GM21515 (cell line): ENCODE data around the gene TECPR2.

Experiments
- ATAC-seq: cut with Tn5 transposase; IDR thresholded peaks from one replicate; pipeline ENCODE4 v1.9.1; 2021; ENCODE audit not compliant: unreplicated experiment

The TECPR2 gene

DNA sequence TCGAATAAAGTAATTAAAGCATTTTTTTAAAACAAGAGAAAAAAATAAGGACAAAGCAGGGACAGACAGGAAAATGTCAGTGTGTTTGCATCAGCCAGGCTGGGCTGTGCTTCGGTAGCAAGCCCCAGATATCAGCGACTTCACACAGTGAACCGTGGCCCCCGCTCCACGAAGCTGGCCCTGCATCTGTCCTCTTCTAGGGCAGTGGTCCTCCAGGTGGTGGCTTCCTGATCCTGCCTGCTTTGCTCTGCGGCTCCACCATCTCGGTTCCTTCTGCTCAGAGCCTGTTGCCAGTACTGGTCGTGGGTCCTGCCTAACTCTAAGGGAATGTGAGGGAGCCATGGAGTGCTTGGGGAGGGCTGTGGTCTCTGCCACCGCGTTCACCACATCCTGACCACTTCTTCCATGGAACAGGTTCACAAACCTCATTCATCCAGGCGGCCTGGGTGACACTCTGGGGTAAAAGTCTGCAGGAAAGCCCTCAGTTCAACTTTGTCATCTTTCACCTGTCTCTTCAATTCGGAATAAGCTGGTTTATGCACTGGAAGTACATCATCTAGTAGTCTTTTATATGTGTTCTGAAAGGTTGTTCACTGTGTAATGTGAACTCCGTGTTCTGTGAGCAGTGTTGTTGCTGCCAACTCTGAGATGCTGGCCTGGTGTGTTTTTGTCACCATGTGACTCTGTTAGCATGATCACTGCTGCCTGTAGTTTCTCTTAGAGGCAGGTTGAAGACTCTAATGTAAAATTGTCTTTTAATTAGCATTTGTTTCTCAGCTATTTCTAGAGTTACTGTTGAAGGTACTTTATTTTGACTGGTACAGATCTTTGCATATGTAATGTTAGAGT lies 99.0 kb downstream of the TECPR2 start:
- no peak for ATAC-seq

GRCh38 chr14:102462391-102462790 lies 99.7 kb downstream of the TECPR2 start:
- no peak for ATAC-seq

- no peak for ATAC-seq
These were observed 101.3 kb downstream of the TECPR2 start for GRCh38 chr14:102464006-102464405.

DNA sequence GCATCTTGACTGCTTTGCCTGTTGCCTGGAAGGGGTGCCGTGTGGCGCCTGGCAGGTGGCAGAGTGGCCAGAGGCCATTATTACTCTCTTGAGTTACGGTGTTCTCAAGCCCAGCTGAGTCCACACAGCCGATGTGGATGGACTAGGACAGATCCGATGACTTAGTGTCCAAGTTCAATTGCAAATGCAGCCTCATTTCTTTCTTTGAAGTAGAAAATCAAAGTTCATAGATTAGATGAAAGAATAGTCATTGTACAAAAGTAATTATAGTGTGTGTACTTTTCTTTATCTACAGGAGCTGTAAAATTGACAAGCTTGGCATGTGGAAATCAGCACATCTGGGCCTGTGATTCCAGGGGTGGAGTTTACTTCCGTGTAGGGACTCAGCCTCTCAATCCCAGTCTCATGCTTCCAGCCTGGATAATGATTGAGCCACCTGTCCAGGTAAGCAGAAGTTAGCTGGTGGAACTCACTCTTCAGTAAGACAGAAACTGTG lies 102.2 kb downstream of the TECPR2 start:
- no peak for ATAC-seq

DNA sequence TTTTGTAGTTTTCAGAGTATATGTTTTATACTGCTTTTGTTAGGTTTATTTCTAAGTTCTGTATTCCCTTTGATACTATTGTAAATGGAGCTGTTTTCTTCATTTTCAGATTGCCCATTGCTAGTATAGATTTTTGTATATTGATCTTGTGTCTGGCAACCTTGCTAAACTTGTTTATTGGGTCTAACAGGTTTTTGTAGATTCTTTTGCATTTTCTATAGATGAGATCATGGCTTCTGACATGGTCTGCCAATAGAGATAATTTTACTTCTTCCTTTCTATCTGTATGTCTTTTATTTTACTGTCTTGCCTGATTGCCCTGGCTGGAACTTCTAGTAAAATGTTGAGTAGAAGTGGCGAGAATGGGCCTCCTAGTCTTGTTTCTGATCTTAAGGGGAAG lies 106.5 kb downstream of the TECPR2 start:
- no peak for ATAC-seq

DNA sequence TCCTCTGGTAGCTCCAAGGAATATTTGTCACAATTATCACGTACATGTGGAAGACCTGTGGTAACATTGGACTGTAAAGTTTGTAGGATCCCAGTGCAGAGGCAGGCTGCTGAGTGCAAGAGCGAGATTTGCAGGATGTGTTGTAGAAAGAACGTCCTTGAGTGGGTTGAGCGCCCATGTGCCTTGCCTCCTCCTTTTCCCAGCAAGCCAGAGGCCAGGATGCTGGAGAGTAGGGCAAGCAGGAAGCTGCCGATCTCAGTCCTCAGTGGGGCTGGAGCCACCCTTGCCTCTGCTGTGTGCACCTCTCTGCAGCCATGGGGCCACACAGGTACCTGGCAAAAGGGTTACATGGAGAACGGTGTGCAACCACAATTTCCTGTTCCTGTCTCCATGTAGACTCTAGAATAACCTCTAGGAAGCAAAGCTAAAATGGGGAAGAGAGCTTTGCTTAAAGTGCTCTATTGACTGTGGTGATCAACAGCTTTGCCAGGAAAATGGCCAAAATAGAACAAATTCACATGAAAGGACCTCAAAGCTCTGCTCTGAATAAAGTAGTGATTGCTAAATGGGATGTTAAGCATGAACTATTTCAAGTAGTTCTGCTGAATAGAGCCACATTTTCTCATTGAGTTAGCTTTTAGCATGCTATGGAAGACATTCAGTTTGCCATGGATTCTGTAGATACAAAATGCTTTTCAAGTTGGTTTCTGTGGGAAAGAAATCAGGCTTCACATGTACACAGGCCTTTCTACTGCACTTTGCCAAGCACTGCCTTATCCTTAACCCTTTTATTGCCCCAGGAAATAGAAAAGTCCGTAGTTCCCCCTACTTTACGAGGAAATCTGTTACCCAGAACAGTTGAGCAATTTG lies 109.4 kb downstream of the TECPR2 start:
- no peak for ATAC-seq

GRCh38 chr14:102472791-102473150 lies 110.0 kb downstream of the TECPR2 start:
- ATAC-seq: no peak

DNA sequence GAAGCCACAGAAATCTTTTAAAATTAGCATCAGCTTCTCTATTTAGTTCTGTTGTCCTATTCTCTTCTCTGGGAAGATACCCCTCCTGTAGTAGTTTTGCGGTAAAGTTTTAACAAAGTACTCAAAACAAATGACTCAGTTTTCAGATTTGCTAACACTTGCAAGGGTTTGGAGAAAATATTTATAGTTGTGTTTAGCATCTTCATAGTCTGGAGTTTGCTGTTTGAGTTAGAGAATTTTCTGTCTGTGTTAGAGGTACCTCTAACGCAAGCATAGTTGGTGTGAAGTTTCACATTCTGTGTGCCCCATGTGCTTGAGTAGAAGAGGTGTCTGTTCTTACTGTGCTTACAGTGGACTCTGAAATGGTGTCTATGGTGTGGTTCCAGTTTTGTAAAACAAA lies 110.8 kb downstream of the TECPR2 start:
- no peak for ATAC-seq

GRCh38 chr14:102474934-102475333 lies 112.2 kb downstream of the TECPR2 start:
- no peak for ATAC-seq

GRCh38 chr14:102479107-102479506 lies 116.4 kb downstream of the TECPR2 start:
- ATAC-seq: no peak

- ATAC-seq: no peak
These were observed 117.0 kb downstream of the TECPR2 start for GRCh38 chr14:102479777-102480176.

DNA sequence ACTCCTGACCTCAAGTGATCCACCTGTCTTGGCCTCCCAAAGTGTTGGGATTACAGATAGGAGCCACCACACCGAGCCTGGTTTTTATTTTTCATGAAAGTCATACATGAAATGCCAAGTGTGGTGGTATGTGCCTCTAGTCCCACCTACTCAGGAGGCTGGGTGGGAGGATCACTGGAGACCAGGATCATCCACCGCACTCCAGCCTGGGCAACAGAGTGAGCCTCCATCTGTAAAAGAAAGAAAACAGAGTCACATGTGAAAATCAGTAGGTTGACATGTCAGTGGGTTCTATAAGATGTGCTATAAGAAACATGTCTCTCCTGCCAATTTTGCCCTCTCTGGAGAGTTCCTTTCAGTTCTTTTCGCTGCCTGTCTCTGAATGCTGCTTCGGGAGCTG lies 118.6 kb downstream of the TECPR2 start:
- ATAC-seq: no peak

DNA sequence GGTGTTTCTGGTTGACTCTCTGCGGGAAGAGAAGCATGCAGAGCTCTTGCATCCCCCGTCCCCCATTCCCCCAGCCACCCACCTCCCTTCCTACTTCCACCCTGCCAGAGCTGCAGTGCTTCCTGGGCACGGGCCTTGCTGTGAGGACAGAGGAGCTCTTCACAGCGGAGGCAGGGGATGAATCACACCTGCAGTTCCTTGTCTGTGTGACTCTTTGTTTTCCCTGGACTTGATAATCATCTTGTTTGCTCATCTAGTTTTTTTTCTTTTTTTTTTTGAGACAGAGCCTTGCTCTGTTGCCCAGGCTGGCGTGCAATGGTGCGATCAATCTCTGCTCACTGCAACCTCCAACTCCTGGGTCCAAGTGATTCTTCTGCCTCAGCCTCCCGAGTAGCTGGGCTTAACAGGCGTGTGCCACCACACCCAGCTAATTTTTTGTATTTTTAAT lies 119.1 kb downstream of the TECPR2 start:
- ATAC-seq: no peak

GRCh38 chr14:102484316-102484715 lies 121.6 kb downstream of the TECPR2 start:
- no peak for ATAC-seq

DNA sequence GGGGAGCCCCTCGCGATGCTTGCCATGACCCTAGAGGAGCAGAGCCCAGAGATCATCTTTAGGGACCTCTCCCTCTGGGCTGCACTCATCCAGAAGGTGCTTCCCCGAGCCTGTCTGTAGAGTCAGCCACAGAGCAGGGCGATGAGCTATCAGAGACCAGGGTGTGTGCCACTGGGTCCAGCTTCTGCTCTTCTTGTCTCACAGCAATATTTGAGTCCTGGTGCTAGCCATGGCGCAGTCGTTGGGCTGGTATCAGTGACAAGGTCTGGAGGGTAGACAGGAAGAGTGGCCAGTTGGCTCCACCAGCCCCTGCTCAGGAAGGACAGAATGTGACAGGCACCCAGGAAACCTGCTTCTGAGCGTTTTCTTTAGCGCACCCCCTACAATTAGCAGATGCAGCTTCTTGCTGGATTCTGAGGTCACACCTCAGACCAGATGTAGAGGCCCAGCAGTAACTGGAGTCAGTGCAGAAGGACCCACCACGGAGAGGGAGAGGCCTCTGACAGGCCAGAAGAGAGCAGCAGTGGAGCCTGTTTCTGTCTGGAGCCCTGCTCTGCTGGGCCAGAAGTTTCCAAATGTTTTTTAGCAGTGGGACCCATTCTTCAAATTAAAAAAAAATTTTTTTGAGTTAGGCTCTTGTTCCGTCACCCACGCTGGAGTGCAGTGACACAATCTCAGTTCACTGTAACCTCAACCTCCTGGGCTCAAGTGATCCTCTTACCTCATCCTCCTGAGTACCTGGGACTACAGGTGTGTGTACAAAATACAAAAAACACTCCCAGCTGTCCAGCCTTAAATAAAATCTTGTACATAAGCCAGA lies 123.2 kb downstream of the TECPR2 start:
- ATAC-seq: no peak

DNA sequence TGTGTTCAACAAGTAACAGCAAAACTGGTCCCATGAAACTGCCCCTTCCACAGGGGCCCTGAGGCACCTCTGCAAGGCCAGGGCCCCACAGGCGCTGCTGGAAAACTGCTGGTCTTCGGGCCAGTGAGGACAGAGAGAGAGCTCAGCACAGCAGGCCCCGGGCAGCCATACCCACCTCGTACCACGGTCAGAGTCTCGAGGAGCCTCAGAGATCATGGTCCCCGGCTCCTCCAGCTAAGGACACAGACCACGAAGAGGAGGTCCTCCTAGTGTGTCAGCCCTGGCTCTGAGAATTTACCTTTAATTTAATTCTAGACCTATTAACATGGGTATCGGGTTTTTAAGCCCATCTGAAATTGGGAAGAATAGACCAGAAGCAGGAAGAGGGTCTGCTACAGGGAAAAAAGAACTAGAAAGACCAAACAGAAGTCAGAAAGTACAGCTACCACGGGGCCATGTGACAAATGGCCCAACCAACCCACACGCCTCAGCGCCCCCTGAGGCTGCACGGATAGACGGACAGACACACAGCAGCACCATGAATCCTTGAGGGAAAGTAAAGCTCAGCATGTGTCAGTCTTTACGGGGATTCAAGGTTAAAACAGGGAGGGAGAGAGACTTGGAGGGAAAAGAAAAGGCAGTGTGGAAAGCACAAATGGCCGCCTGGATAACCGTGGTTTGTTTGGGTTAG lies 123.9 kb downstream of the TECPR2 start:
- no peak for ATAC-seq

DNA sequence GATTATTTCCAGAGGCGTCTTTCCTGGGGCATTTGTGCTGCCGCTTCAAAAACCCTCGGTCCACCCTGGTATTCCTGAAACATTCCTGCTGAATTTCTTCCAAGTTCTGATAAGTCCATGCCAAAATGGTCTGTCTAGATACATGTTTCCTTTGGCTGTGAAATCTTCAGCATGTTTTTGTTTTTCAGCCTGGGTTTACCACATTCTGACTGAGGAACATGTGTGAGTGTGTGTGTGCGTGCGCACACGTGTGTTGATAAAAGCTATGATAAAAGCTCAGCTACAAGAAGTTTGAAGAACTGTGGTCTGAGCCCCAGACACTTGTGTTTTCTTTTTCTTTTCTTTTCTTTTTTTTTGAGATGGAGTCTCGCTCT lies 124.5 kb downstream of the TECPR2 start:
- ATAC-seq: no peak

- ATAC-seq: no peak
These were observed 127.7 kb downstream of the TECPR2 start for GRCh38 chr14:102490456-102490855.

DNA sequence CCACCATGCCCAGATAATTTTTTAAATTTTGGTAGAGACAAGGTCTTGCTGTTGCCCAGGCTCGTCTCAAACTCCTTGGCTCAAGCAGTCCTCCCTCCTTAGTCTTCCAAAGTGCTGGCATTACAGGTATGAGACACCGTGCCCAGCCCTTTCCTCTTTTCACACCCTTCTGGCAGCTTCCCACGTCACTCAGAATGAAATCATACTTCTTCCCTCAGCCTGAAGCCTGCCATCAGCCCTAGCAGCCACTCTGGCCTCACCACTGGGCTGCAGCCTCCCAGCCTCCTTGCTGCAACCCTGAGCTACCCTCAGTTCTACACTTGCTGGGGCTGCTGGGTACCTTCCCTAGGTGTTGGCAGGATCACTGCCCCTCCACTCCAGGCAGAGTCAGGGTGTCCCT lies 128.6 kb downstream of the TECPR2 start:
- no peak for ATAC-seq

DNA sequence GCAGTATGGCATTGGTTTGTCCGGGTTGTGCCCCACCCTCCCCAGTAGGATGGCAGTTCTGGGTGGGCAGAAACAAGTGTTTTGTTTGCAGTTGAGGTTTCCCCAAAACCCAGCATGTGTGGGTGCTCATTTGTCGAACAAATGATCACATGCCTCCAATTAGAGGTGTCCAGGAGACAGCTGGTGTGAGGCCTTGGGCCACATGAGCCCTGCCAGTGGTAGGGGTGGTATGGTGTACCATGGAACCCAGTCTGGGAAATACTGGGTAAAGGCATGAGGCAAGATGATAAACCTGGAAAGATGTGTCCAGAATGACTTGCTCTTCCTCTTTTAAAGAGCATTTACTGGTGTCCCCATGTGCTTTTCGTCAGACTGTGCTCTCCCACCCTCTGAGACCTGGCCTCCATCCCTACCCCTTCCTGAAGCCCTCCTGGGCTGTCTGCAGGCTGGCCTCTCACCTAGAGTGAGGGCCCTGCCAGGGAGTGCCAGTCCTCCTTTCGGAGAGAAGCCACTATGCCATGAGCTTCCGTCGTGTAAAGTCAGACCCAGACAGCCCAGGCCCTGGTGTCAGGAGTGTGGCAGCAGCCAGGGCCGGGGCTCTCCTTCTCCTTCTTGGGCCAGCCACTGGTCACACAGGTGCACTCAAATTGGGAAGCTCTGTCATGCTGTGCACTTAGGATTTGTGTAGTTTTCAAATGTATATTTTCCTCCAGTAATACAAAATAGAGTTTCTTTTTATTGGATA lies 129.2 kb downstream of the TECPR2 start:
- no peak for ATAC-seq
